Liver (tissue), 9 donors: ENCODE measurements around the gene TKTL1. TPM values are rescaled to one million over a fixed set of nuclear protein-coding genes. Genes with fewer than 3 reads are reported as not detected.

Experiments
- DNase-seq: peaks from one replicate; pipeline ENCODE4 v3.0.0-alpha.2; 2017; ENCODE audit warnings: low spot score
- H3K27ac ChIP-seq, 2 donors: one replicate each; pipeline ENCODE4 v1.7.0; 2013; ENCODE audit warnings: inconsistent platforms in 2 of 2, low read length in 2 of 2, control low read depth in 1 of 2, low read depth in 1 of 2, mild to moderate bottlenecking in 1 of 2
- H3K27me3 ChIP-seq, 4 donors: one replicate each; pipeline versions ENCODE4 v1.6.1 to v1.7.0; 2013; ENCODE audit warnings: low read length in 3 of 4, inconsistent platforms in 1 of 4, mild to moderate bottlenecking in 1 of 4, moderate library complexity in 1 of 4; ENCODE audit not compliant: control insufficient read depth in 4 of 4, insufficient read depth in 4 of 4
- H3K36me3 ChIP-seq, 4 donors: one replicate each; pipeline versions ENCODE4 v1.6.1 to v1.7.0; 2013; ENCODE audit warnings: low read length in 3 of 4, mild to moderate bottlenecking in 3 of 4, low read depth in 1 of 4, moderate library complexity in 1 of 4; ENCODE audit not compliant: control insufficient read depth in 4 of 4, insufficient read depth in 3 of 4
- H3K4me1 ChIP-seq, 4 donors: one replicate each; pipeline versions ENCODE4 v1.6.1 to v1.7.0; 2013; ENCODE audit warnings: low read length in 3 of 4, mild to moderate bottlenecking in 3 of 4, moderate library complexity in 1 of 4; ENCODE audit not compliant: control insufficient read depth in 4 of 4, insufficient read depth in 4 of 4
- H3K4me3 ChIP-seq, 3 donors: one replicate each; pipeline versions ENCODE4 v1.6.1 to v1.7.0; 2013; ENCODE audit warnings: low read length in 3 of 3, control low read depth in 1 of 3, low read depth in 1 of 3, mild to moderate bottlenecking in 1 of 3
- H3K9ac ChIP-seq, 2 donors: one replicate each; pipeline ENCODE4 v1.7.0; 2013; ENCODE audit warnings: low read length in 2 of 2, mild to moderate bottlenecking in 2 of 2, moderate library complexity in 2 of 2, control low read depth in 1 of 2, low read depth in 1 of 2
- H3K9me3 ChIP-seq, 4 donors: one replicate each; pipeline versions ENCODE4 v1.6.1 to v1.7.0; 2013; ENCODE audit warnings: low read length in 3 of 4; ENCODE audit not compliant: control insufficient read depth in 4 of 4
- EGR1 ChIP-seq, 2 donors: IDR thresholded peaks; 2 replicates each; pipeline ENCODE4 v1.6.1; 2016 to 2018; ENCODE audit warnings: antibody characterized with exemption in 2 of 2, low read depth in 2 of 2
- FOXA1 ChIP-seq: IDR thresholded peaks from 2 replicates; pipeline ENCODE4 v1.6.1; 2016; ENCODE audit warnings: antibody characterized with exemption
- FOXA2 ChIP-seq: IDR thresholded peaks from 2 replicates; pipeline ENCODE4 v1.6.1; 2016; ENCODE audit warnings: antibody characterized with exemption
- GABPA ChIP-seq, 2 donors: IDR thresholded peaks in 1 of 2; conservative IDR thresholded peaks in 1 of 2; 2 replicates each; pipeline ENCODE4 v1.6.1; 2016; ENCODE audit warnings: antibody characterized with exemption in 2 of 2, mild to moderate bottlenecking in 1 of 2, moderate library complexity in 1 of 2
- HNF4A ChIP-seq, 2 donors: conservative IDR thresholded peaks; 2 replicates each; pipeline ENCODE4 v1.6.1; 2016; ENCODE audit warnings: antibody characterized with exemption in 2 of 2, mild to moderate bottlenecking in 2 of 2
- JUND ChIP-seq, 2 donors: IDR thresholded peaks; 2 replicates each; pipeline ENCODE4 v1.6.1; 2016; ENCODE audit warnings: antibody characterized with exemption in 2 of 2
- NR2F2 ChIP-seq: IDR thresholded peaks from 2 replicates; pipeline ENCODE4 v1.6.1; 2016; ENCODE audit warnings: antibody characterized with exemption
- REST ChIP-seq: IDR thresholded peaks from 2 replicates; pipeline ENCODE4 v1.6.1; 2016; ENCODE audit warnings: antibody characterized with exemption, mild to moderate bottlenecking
- RXRA ChIP-seq, 2 donors: IDR thresholded peaks; 2 replicates each; pipeline ENCODE4 v1.6.1; 2017 to 2018; ENCODE audit warnings: antibody characterized with exemption in 2 of 2, mild to moderate bottlenecking in 1 of 2
- SP1 ChIP-seq: IDR thresholded peaks from 2 replicates; pipeline ENCODE4 v1.6.1; 2018; ENCODE audit warnings: antibody characterized with exemption, mild to moderate bottlenecking
- YY1 ChIP-seq: IDR thresholded peaks from 2 replicates; pipeline ENCODE4 v1.6.1; 2016; ENCODE audit warnings: antibody characterized with exemption, mild to moderate bottlenecking
- WGBS: extraction: QIAGEN DNeasy Blood & Tissue Kit; methylation state at CpG from one replicate; pipeline ENCODE4 v1.1.7; 2013; 5-methylcytosine and 5-hydroxymethylcytosine counted together
- polyA plus RNA-seq, 2 donors: library from polyadenylated mRNA; stranded (reverse) in 1 of 2; unstranded in 1 of 2; fragments of 200-250 nt in 1 of 2; fragments of >200 nt in 1 of 2; fragmentation: Nextera tagmentation in 1 of 2; extraction: Ambion mirVana in 1 of 2; gene quantifications; one replicate each; pipeline versions ENCODE4 v1.2.1 to v1.2.3, GENCODE V29; 2013 to 2015
- total RNA-seq, 2 donors: library from RNA; depleted of rRNA; stranded (reverse); fragments of >200 nt; gene quantifications; one replicate each; pipeline ENCODE4 v1.2.3, GENCODE V29; 2014
- TF ChIP-seq, protein P1 (sequence below): IDR thresholded peaks from 2 replicates; pipeline ENCODE4 v1.6.1; 2016; ENCODE audit warnings: antibody characterized with exemption
- TF ChIP-seq, protein P2 (sequence below): fragments of 150-350 bp; IDR thresholded peaks from 2 replicates; pipeline ENCODE4 v1.5.1; 2017; ENCODE audit warnings: improper control_type of control experiment, low read depth, low read length; ENCODE audit not compliant: missing input control
- TF ChIP-seq, protein P3 (sequence below): IDR thresholded peaks from 2 replicates; pipeline ENCODE4 v1.6.1; 2016; ENCODE audit warnings: antibody characterized with exemption
- donor health status: healthy.
- donor health status: healthy.
- donor health status: healthy.
- donor health status: healthy.
- donor health status: healthy.

The TKTL1 gene
- total and polyA plus RNA-seq, 4 donors, result under 0.01 TPM; not detected in 3

GRCh38 chrX:154376774-154377173 lies 81.2 kb downstream of the TKTL1 start (continued):
- no peak for TF ChIP-seq REST
- TF ChIP-seq, protein P1, sequence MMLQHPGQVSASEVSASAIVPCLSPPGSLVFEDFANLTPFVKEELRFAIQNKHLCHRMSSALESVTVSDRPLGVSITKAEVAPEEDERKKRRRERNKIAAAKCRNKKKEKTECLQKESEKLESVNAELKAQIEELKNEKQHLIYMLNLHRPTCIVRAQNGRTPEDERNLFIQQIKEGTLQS, result no peak
- no peak for TF ChIP-seq SP1
- no peak for TF ChIP-seq HNF4A (conservative IDR thresholded peaks at IDR 0.05)

GRCh38 chrX:154378059-154378798 lies 82.6 kb downstream of the TKTL1 start:
- Histone ChIP-seq H3K9ac (peak overlapping the region; percentile 36 to 58), H3K4me1 (peaks cover 7 to 18% (median 12%) of the 10 kb centered on the region in 4 donors)
- WGBS, result 2% methylated on average over 79 of the region's 79 CpGs

More at GRCh38 chrX:154378059-154378798, 82.6 kb downstream of the TKTL1 start:
- no peaks in the 10 kb centered on the region for H3K36me3 ChIP-seq
- peak overlapping the region; percentile 92 to 98 for H3K27ac ChIP-seq
- no peaks in the 10 kb centered on the region for H3K27me3 ChIP-seq
- TF ChIP-seq NR2F2 (no peak), EGR1 (IDR thresholded peaks at IDR 0.05; ENCODE audit: low read depth in 2 of 2) (no peak), YY1 (no peak), RXRA (IDR thresholded peaks at IDR 0.05) (no peak), JUND (IDR thresholded peaks at IDR 0.05) (no peak), FOXA2 (no peak), REST (no peak), GABPA (IDR thresholded peaks at IDR 0.05 in 1 of 2, conservative IDR thresholded peaks at IDR 0.05 in 1 of 2) (no peak), FOXA1 (no peak), SP1 (no peak)
- TF ChIP-seq, protein P1, result no peak
- TF ChIP-seq, protein P2, sequence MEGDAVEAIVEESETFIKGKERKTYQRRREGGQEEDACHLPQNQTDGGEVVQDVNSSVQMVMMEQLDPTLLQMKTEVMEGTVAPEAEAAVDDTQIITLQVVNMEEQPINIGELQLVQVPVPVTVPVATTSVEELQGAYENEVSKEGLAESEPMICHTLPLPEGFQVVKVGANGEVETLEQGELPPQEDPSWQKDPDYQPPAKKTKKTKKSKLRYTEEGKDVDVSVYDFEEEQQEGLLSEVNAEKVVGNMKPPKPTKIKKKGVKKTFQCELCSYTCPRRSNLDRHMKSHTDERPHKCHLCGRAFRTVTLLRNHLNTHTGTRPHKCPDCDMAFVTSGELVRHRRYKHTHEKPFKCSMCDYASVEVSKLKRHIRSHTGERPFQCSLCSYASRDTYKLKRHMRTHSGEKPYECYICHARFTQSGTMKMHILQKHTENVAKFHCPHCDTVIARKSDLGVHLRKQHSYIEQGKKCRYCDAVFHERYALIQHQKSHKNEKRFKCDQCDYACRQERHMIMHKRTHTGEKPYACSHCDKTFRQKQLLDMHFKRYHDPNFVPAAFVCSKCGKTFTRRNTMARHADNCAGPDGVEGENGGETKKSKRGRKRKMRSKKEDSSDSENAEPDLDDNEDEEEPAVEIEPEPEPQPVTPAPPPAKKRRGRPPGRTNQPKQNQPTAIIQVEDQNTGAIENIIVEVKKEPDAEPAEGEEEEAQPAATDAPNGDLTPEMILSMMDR, result no peak
- TF ChIP-seq, protein P3, sequence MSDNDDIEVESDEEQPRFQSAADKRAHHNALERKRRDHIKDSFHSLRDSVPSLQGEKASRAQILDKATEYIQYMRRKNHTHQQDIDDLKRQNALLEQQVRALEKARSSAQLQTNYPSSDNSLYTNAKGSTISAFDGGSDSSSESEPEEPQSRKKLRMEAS, result no peak
- peak overlapping the region in 2 of 3 donors; percentile 37 to 59 for H3K4me3 ChIP-seq
- no peak for DNase-seq
- H3K9me3 ChIP-seq, result no peaks in the 10 kb centered on the region
